Stimulated activated CD4-positive, alpha-beta T cell treated with anti-CD3 and anti-CD28 coated beads, Interleukin-1b, Interleukin-23, amount 100 ng/mL, for 4 hours (primary cell): Measurements from ENCODE around the gene PRR22.

Experiments used
- DNase-seq, 2 donors: peaks; one replicate each; pipeline ENCODE4 v3.0.0-alpha.2; 2020; ENCODE audit warnings: low read depth in 2 of 2

PRR22 gene

GRCh38 chr19:5784581-5785147 is at the start of gene PRR22:
PRR22 (minus strand) TSS chr19:5784746; CDS start chr19:5784660, 86 bp downstream.
- DNase-seq = no peak

GRCh38 chr19:5832527-5833216 is 48.1 kb upstream of the PRR22 start:
- no peak for DNase-seq

GRCh38 chr19:5832061-5832460 is 47.5 kb upstream of the PRR22 start:
- DNase-seq = no peak

- DNase-seq = no peak
Measured at GRCh38 chr19:5831159-5831558, 46.6 kb upstream of the PRR22 start.

GRCh38 chr19:5829567-5830310 is 45.2 kb upstream of the PRR22 start:
- no peak for DNase-seq

- peak in 1 of 2 donors; percentile 32 for DNase-seq
Measured at GRCh38 chr19:5828661-5829566, 44.4 kb upstream of the PRR22 start.

GRCh38 chr19:5827891-5828660 is 43.5 kb upstream of the PRR22 start:
- DNase-seq = peak; percentile 93 to 97

- no peak for DNase-seq
Measured at GRCh38 chr19:5827342-5827890, 42.9 kb upstream of the PRR22 start.

GRCh38 chr19:5826531-5827341 is 42.2 kb upstream of the PRR22 start:
- no peak for DNase-seq

- no peak for DNase-seq
Measured at GRCh38 chr19:5825178-5825577, 40.6 kb upstream of the PRR22 start.

GRCh38 chr19:5824751-5825150 is 40.2 kb upstream of the PRR22 start:
- DNase-seq = no peak

- DNase-seq = no peak
Measured at GRCh38 chr19:5823579-5824281, 39.2 kb upstream of the PRR22 start.

- DNase-seq = no peak
Measured at GRCh38 chr19:5822181-5822844, 37.8 kb upstream of the PRR22 start.

- DNase-seq = no peak
Measured at GRCh38 chr19:5821521-5822180, 37.1 kb upstream of the PRR22 start.

- no peak for DNase-seq
Measured at GRCh38 chr19:5820785-5821184, 36.2 kb upstream of the PRR22 start.

GRCh38 chr19:5818594-5818993 is 34.0 kb upstream of the PRR22 start:
- no peak for DNase-seq

- no peak for DNase-seq
Measured at GRCh38 chr19:5817218-5817617, 32.7 kb upstream of the PRR22 start.

GRCh38 chr19:5814852-5815246 is 30.3 kb upstream of the PRR22 start:
- DNase-seq = no peak
